ENCODE data around the gene DYNC2I2. TPM values are rescaled to one million over a fixed set of nuclear protein-coding genes. Genes with fewer than 3 reads are reported as not detected.
A peak's percentile ranks its signal among the peaks of the same experiment; 100 is the strongest.
"Not testable (repeated sequence)": the region's sequence is repeated elsewhere in the genome, so short reads cannot be mapped to it uniquely, and the experiment has no call there.

The DYNC2I2 gene
- total RNA-seq, 3 donors from 2014 or later (not counting 1 experiment from before 2014, with no cell fraction given): 5.2 to 6.3 (median 5.5) TPM

- Mint-ChIP-seq H3K36me3 (peaks cover 17% of the 10 kb centered on the region), H3K27ac (peak overlapping the region in 1 of 2 donors; percentile 24), H3K4me1 (no peaks in the 10 kb centered on the region), H3K4me3 (no peak overlapping the region), H3K9me3 (no peaks in the 10 kb centered on the region), H3K27me3 (ENCODE audit: low read depth in 2 of 2) (no peaks in the 10 kb centered on the region)
- intact Hi-C loops (cut with micrococcal nuclease): no loop called here
- Histone ChIP-seq H3K27me3 (ENCODE audit: control insufficient read depth, insufficient read depth, low read length) (no peaks in the 10 kb centered on the region), H3K9me3 (ENCODE audit: control insufficient read depth, insufficient read depth, low read length) (no peaks in the 10 kb centered on the region), H3K4me1 (ENCODE audit: control insufficient read depth, insufficient read depth, low read length) (no peaks in the 10 kb centered on the region), H3K27ac (ENCODE audit: low read length) (no peak overlapping the region), H3K36me3 (ENCODE audit: control insufficient read depth, insufficient read depth, low read length) (peaks cover 76% of the 10 kb centered on the region), H3K4me3 (ENCODE audit: low read length) (no peak overlapping the region)
- WGBS (ENCODE audit: insufficient coverage): 96% methylated on average over 9 of the region's 9 CpGs
- ATAC-seq (no peak), DNase-seq (no peak)
- no peak for TF ChIP-seq CTCF (IDR thresholded peaks at IDR 0.05)
These were observed 62.8 kb downstream of the DYNC2I2 start for GRCh38 chr9:128593856-128594255.

- H3K4me1 Mint-ChIP-seq: no peaks in the 10 kb centered on the region
- Histone ChIP-seq H3K27ac (ENCODE audit: low read length) (no peak overlapping the region), H3K36me3 (ENCODE audit: control insufficient read depth, insufficient read depth, low read length) (peaks cover 74% of the 10 kb centered on the region), H3K9me3 (ENCODE audit: control insufficient read depth, insufficient read depth, low read length) (no peaks in the 10 kb centered on the region), H3K27me3 (ENCODE audit: control insufficient read depth, insufficient read depth, low read length) (no peaks in the 10 kb centered on the region), H3K4me1 (ENCODE audit: control insufficient read depth, insufficient read depth, low read length) (no peaks in the 10 kb centered on the region), H3K4me3 (ENCODE audit: low read length) (no peak overlapping the region)
- DNase-seq: no peak
- H3K9me3 Mint-ChIP-seq: no peaks in the 10 kb centered on the region
- TF ChIP-seq CTCF (IDR thresholded peaks at IDR 0.05): no peak
- intact Hi-C loops (cut with micrococcal nuclease): no loop called here
- no peak overlapping the region for H3K4me3 Mint-ChIP-seq
- WGBS (ENCODE audit: insufficient coverage): 84% methylated on average over 6 of the region's 6 CpGs
- ATAC-seq: no peak
- H3K27ac Mint-ChIP-seq: no peak overlapping the region
- peaks cover 10% of the 10 kb centered on the region for H3K36me3 Mint-ChIP-seq
- no peaks in the 10 kb centered on the region for H3K27me3 Mint-ChIP-seq (ENCODE audit: low read depth in 2 of 2)
These were observed 63.6 kb downstream of the DYNC2I2 start for GRCh38 chr9:128593039-128593438.

- no peaks in the 10 kb centered on the region for H3K4me1 ChIP-seq (ENCODE audit: control insufficient read depth, insufficient read depth, low read length)
- H3K4me1 Mint-ChIP-seq: peaks cover 0 to 4% of the 10 kb centered on the region in 2 donors
- intact Hi-C loops (cut with micrococcal nuclease): no loop called here
- WGBS (ENCODE audit: insufficient coverage): 96% methylated on average over 11 of the region's 11 CpGs
- H3K9me3 ChIP-seq (ENCODE audit: control insufficient read depth, insufficient read depth, low read length): no peaks in the 10 kb centered on the region
- no peak for TF ChIP-seq CTCF (IDR thresholded peaks at IDR 0.05)
- H3K27me3 ChIP-seq (ENCODE audit: control insufficient read depth, insufficient read depth, low read length): no peaks in the 10 kb centered on the region
- no peak overlapping the region for H3K27ac Mint-ChIP-seq
- peaks cover 28% of the 10 kb centered on the region for H3K36me3 Mint-ChIP-seq
- no peak overlapping the region for H3K4me3 Mint-ChIP-seq
- DNase-seq (no peak), ATAC-seq (no peak)
- H3K27ac ChIP-seq (ENCODE audit: low read length): no peak overlapping the region
- H3K9me3 Mint-ChIP-seq: no peaks in the 10 kb centered on the region
- no peaks in the 10 kb centered on the region for H3K27me3 Mint-ChIP-seq (ENCODE audit: low read depth in 2 of 2)
- H3K36me3 ChIP-seq (ENCODE audit: control insufficient read depth, insufficient read depth, low read length): peaks cover 81% of the 10 kb centered on the region
- no peak overlapping the region for H3K4me3 ChIP-seq (ENCODE audit: low read length)
These were observed 67.9 kb downstream of the DYNC2I2 start for GRCh38 chr9:128588581-128589233.

- ATAC-seq: no peak
- Histone ChIP-seq H3K4me1 (ENCODE audit: control insufficient read depth, insufficient read depth, low read length) (no peaks in the 10 kb centered on the region), H3K36me3 (ENCODE audit: control insufficient read depth, insufficient read depth, low read length) (peaks cover 81% of the 10 kb centered on the region), H3K27me3 (ENCODE audit: control insufficient read depth, insufficient read depth, low read length) (no peaks in the 10 kb centered on the region), H3K4me3 (ENCODE audit: low read length) (no peak overlapping the region), H3K9me3 (ENCODE audit: control insufficient read depth, insufficient read depth, low read length) (no peaks in the 10 kb centered on the region), H3K27ac (ENCODE audit: low read length) (no peak overlapping the region)
- H3K9me3 Mint-ChIP-seq: no peaks in the 10 kb centered on the region
- intact Hi-C loops (cut with micrococcal nuclease): no loop called here
- H3K36me3 Mint-ChIP-seq: peaks cover 40% of the 10 kb centered on the region
- peak in 1 of 2 donors; percentile 67 for DNase-seq
- H3K27ac Mint-ChIP-seq: peak overlapping the region in 1 of 2 donors; percentile 39
- TF ChIP-seq CTCF (IDR thresholded peaks at IDR 0.05): no peak
- H3K27me3 Mint-ChIP-seq (ENCODE audit: low read depth in 2 of 2): no peaks in the 10 kb centered on the region
- 55% methylated on average over 6 of the region's 6 CpGs for WGBS (ENCODE audit: insufficient coverage)
- H3K4me3 Mint-ChIP-seq: no peak overlapping the region
- peaks cover 0 to 4% of the 10 kb centered on the region in 2 donors for H3K4me1 Mint-ChIP-seq
These were observed 69.2 kb downstream of the DYNC2I2 start for GRCh38 chr9:128587453-128587852.

GRCh38 chr9:128586934-128587333, 69.7 kb downstream of the DYNC2I2 start:
- H3K36me3 Mint-ChIP-seq: peaks cover 38% of the 10 kb centered on the region
- not testable (repeated sequence) for ATAC-seq

More at GRCh38 chr9:128586934-128587333, 69.7 kb downstream of the DYNC2I2 start:
- H3K27ac Mint-ChIP-seq: peak overlapping the region in 1 of 2 donors; percentile 39
- H3K4me3 Mint-ChIP-seq; H3K4me3 ChIP-seq (ENCODE audit: low read length); intact Hi-C loops (cut with micrococcal nuclease); H3K9me3 ChIP-seq (ENCODE audit: control insufficient read depth, insufficient read depth, low read length); H3K27ac ChIP-seq (ENCODE audit: low read length); H3K27me3 Mint-ChIP-seq (ENCODE audit: low read depth in 2 of 2); DNase-seq; H3K27me3 ChIP-seq (ENCODE audit: control insufficient read depth, insufficient read depth, low read length); H3K4me1 Mint-ChIP-seq; H3K9me3 Mint-ChIP-seq; H3K4me1 ChIP-seq (ENCODE audit: control insufficient read depth, insufficient read depth, low read length): not testable (repeated sequence)
- peaks cover 84% of the 10 kb centered on the region for H3K36me3 ChIP-seq (ENCODE audit: control insufficient read depth, insufficient read depth, low read length)
- WGBS (ENCODE audit: insufficient coverage): 96% methylated on average over 11 of the region's 11 CpGs
